ENCODE results near the gene FUT2.

Gene FUT2

GRCh38 chr19:48719263-48720171 lies 23.7 kb downstream of the FUT2 start, which contains the start of gene MAMSTR:
Gene MAMSTR (minus strand): TSS chr19:48719725. CDS start chr19:48719031, 694 bp downstream.
- TF ChIP-seq POLR2A (IDR thresholded peaks at IDR 0.05; ENCODE audit: low read length) (no peak), GATA1 (IDR thresholded peaks at IDR 0.05; ENCODE audit: low read depth, low read length) (no peak)
- DNase-seq: no peak

- DNase-seq: no peak
- TF ChIP-seq GATA1 (IDR thresholded peaks at IDR 0.05; ENCODE audit: low read depth, low read length): no peak
- no peak for TF ChIP-seq POLR2A (IDR thresholded peaks at IDR 0.05; ENCODE audit: low read length)
Observed at GRCh38 chr19:48720251-48720612, 24.5 kb downstream of the FUT2 start.

GRCh38 chr19:48720613-48721296 lies 25.0 kb downstream of the FUT2 start:
- DNase-seq: peak; percentile 96 to 97
- TF ChIP-seq GATA1 (IDR thresholded peaks at IDR 0.05; ENCODE audit: low read depth, low read length) (no peak), POLR2A (IDR thresholded peaks at IDR 0.05; ENCODE audit: low read length) (peak; percentile 72)

- TF ChIP-seq POLR2A (IDR thresholded peaks at IDR 0.05; ENCODE audit: low read length): no peak
- no peak for TF ChIP-seq GATA1 (IDR thresholded peaks at IDR 0.05; ENCODE audit: low read depth, low read length)
- DNase-seq: no peak
Observed at GRCh38 chr19:48722196-48722708, 26.5 kb downstream of the FUT2 start.

GRCh38 chr19:48724796-48725753 lies 29.3 kb downstream of the FUT2 start:
- peak; percentile 72 to 77 for DNase-seq

GRCh38 chr19:48726556-48726955 lies 30.8 kb downstream of the FUT2 start:
- TF ChIP-seq GATA1 (IDR thresholded peaks at IDR 0.05; ENCODE audit: low read depth, low read length): no peak
- TF ChIP-seq POLR2A (IDR thresholded peaks at IDR 0.05; ENCODE audit: low read length): no peak
- DNase-seq: no peak

More at GRCh38 chr19:48724796-48725753, 29.3 kb downstream of the FUT2 start:
- TF ChIP-seq GATA1 (IDR thresholded peaks at IDR 0.05; ENCODE audit: low read depth, low read length) (no peak), POLR2A (IDR thresholded peaks at IDR 0.05; ENCODE audit: low read length) (no peak)

- no peak for TF ChIP-seq POLR2A (IDR thresholded peaks at IDR 0.05; ENCODE audit: low read length)
- TF ChIP-seq GATA1 (IDR thresholded peaks at IDR 0.05; ENCODE audit: low read depth, low read length): no peak
- DNase-seq: no peak
Observed at GRCh38 chr19:48728911-48729664, 33.3 kb downstream of the FUT2 start.

GRCh38 chr19:48731452-48731851 lies 35.7 kb downstream of the FUT2 start:
- no peak for DNase-seq
- TF ChIP-seq GATA1 (IDR thresholded peaks at IDR 0.05; ENCODE audit: low read depth, low read length) (no peak), POLR2A (IDR thresholded peaks at IDR 0.05; ENCODE audit: low read length) (no peak)

- DNase-seq: no peak
- TF ChIP-seq POLR2A (IDR thresholded peaks at IDR 0.05; ENCODE audit: low read length) (no peak), GATA1 (IDR thresholded peaks at IDR 0.05; ENCODE audit: low read depth, low read length) (no peak)
Observed at GRCh38 chr19:48734625-48735024, 38.9 kb downstream of the FUT2 start.

- TF ChIP-seq POLR2A (IDR thresholded peaks at IDR 0.05; ENCODE audit: low read length): no peak
- TF ChIP-seq GATA1 (IDR thresholded peaks at IDR 0.05; ENCODE audit: low read depth, low read length): no peak
- no peak for DNase-seq
Observed at GRCh38 chr19:48735031-48735615, 39.4 kb downstream of the FUT2 start.

GRCh38 chr19:48737360-48737998 lies 41.7 kb downstream of the FUT2 start:
- TF ChIP-seq GATA1 (IDR thresholded peaks at IDR 0.05; ENCODE audit: low read depth, low read length) (no peak), POLR2A (IDR thresholded peaks at IDR 0.05; ENCODE audit: low read length) (no peak)

More at GRCh38 chr19:48737360-48737998, 41.7 kb downstream of the FUT2 start:
- no peak for DNase-seq

Data from erythroblast (primary cell).